ENCODE measurements around the gene SLC15A5. TPM values are rescaled to one million over a fixed set of nuclear protein-coding genes. Genes with fewer than 3 reads are reported as not detected.

Gene SLC15A5
- total and polyA plus RNA-seq, 2 of the 4 experiments (the other 2 are of a cell fraction) = not detected

GRCh38 chr12:16158050-16158449 is 119.4 kb downstream of the SLC15A5 start:
- Histone ChIP-seq H3K4me1 (ENCODE audit: control insufficient read depth, insufficient read depth, low read length) (no peaks in the 10 kb centered on the region), H3K18ac (ENCODE audit: low read depth, low read length) (no peak overlapping the region), H4K20me1 (ENCODE audit: insufficient read depth, low read length) (no peaks in the 10 kb centered on the region), H4K91ac (ENCODE audit: insufficient read depth, low read depth, low read length) (no peak overlapping the region), H2AK5ac (ENCODE audit: low read depth, low read length) (no peak overlapping the region), H2BK20ac (ENCODE audit: low read depth, low read length) (no peak overlapping the region), H4K5ac (ENCODE audit: low read depth, low read length) (no peak overlapping the region), H3K79me1 (ENCODE audit: low read depth in 1 of 2, low read length in 2 of 2) (no peaks in the 10 kb centered on the region), H3K9me3 (ENCODE audit: control insufficient read depth, insufficient read depth, low read length) (no peaks in the 10 kb centered on the region), H2AK9ac (replicated peaks; ENCODE audit: low read depth, low read length, poor library complexity) (no peak overlapping the region), H3K4me3 (ENCODE audit: insufficient read depth, low read depth, low read length) (no peak overlapping the region), H2AFZ (replicated peaks; ENCODE audit: low read length, poor library complexity) (no peak overlapping the region), H3K4ac (ENCODE audit: low read depth, low read length) (no peak overlapping the region), H3K23ac (ENCODE audit: low read depth, low read length) (no peak overlapping the region), H2BK5ac (ENCODE audit: low read depth, low read length, poor library complexity, severe bottlenecking) (no peak overlapping the region), H3K9ac (ENCODE audit: low read depth, low read length) (no peak overlapping the region), H3K36me3 (ENCODE audit: control insufficient read depth, insufficient read depth, low read length) (no peaks in the 10 kb centered on the region), H3K27ac (ENCODE audit: insufficient read depth, low read length) (no peak overlapping the region), H4K8ac (ENCODE audit: low read depth in 2 of 2, low read length in 2 of 2) (no peak overlapping the region), H2BK120ac (ENCODE audit: low read depth, low read length) (no peak overlapping the region), H2BK15ac (ENCODE audit: low read depth, low read length) (no peak overlapping the region), H3K14ac (replicated peaks; ENCODE audit: low read depth, low read length) (no peak overlapping the region), H3K4me2 (ENCODE audit: low read depth, low read length) (no peak overlapping the region), H3K56ac (ENCODE audit: extremely low read depth, insufficient read depth, low read length) (no peak overlapping the region), H3K9me1 (ENCODE audit: insufficient read depth, low read length) (no peaks in the 10 kb centered on the region), H3K27me3 (ENCODE audit: control insufficient read depth, insufficient read depth, low read length) (no peaks in the 10 kb centered on the region; the same call in 1 of the 2 replicates)
- intact Hi-C loops (cut with micrococcal nuclease) = no loop called here
- dilution Hi-C loops (cut with HindIII; ENCODE audit: low sequenced_read_pairs, unreplicated experiment) = no loop called here
- no TSS peak for BruUV-seq (replicated peaks)
- no peak for ATAC-seq (ENCODE audit: low read depth)
- no peak for DNase-seq
- ChIA-PET POLR2A (ENCODE audit: unreplicated experiment) (no interaction called here), CTCF (no interaction called here)
- TF ChIP-seq CHD1 (IDR thresholded peaks at IDR 0.05; ENCODE audit: low read depth, low read length) (no peak), MXI1 (IDR thresholded peaks at IDR 0.05; ENCODE audit: borderline replicate concordance, low read depth, low read length) (no peak), FOS (IDR thresholded peaks at IDR 0.05; ENCODE audit: low read depth, low read length) (no peak), NFE2L2 (IDR thresholded peaks at IDR 0.05; ENCODE audit: low read depth, low read length) (no peak), RCOR1 (IDR thresholded peaks at IDR 0.05; ENCODE audit: insufficient replicate concordance, low read length) (no peak), POLR2A (IDR thresholded peaks at IDR 0.05; ENCODE audit: low read depth, low read length) (no peak), SMC3 (IDR thresholded peaks at IDR 0.05; ENCODE audit: low read depth, low read length) (no peak), RFX5 (IDR thresholded peaks at IDR 0.05; ENCODE audit: low read depth, low read length) (no peak), CTCF (conservative IDR thresholded peaks at IDR 0.05; ENCODE audit: low read depth, low read length) (no peak), BHLHE40 (IDR thresholded peaks at IDR 0.05; ENCODE audit: low read depth, low read length) (no peak), RAD21 (IDR thresholded peaks at IDR 0.05; ENCODE audit: low read length) (no peak), MAFK (IDR thresholded peaks at IDR 0.05; ENCODE audit: low read depth, low read length) (no peak), CEBPB (IDR thresholded peaks at IDR 0.05; ENCODE audit: low read depth, low read length) (no peak), MAZ (IDR thresholded peaks at IDR 0.05; ENCODE audit: borderline replicate concordance, low read depth, low read length) (no peak)
- TF ChIP-seq, protein P1, sequence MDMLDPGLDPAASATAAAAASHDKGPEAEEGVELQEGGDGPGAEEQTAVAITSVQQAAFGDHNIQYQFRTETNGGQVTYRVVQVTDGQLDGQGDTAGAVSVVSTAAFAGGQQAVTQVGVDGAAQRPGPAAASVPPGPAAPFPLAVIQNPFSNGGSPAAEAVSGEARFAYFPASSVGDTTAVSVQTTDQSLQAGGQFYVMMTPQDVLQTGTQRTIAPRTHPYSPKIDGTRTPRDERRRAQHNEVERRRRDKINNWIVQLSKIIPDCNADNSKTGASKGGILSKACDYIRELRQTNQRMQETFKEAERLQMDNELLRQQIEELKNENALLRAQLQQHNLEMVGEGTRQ (IDR thresholded peaks at IDR 0.05; ENCODE audit: low read depth, low read length) = no peak
- TF ChIP-seq, protein P2, sequence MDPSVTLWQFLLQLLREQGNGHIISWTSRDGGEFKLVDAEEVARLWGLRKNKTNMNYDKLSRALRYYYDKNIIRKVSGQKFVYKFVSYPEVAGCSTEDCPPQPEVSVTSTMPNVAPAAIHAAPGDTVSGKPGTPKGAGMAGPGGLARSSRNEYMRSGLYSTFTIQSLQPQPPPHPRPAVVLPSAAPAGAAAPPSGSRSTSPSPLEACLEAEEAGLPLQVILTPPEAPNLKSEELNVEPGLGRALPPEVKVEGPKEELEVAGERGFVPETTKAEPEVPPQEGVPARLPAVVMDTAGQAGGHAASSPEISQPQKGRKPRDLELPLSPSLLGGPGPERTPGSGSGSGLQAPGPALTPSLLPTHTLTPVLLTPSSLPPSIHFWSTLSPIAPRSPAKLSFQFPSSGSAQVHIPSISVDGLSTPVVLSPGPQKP (IDR thresholded peaks at IDR 0.05; ENCODE audit: borderline replicate concordance, low read depth, low read length) = no peak
- no CpG with 5 or more reads among the region's 1 CpG for WGBS, 2 experiments (ENCODE audit: extremely low coverage in 2 of 2, insufficient read length in 1 of 2)
- in situ Hi-C loops (cut with MboI; ENCODE audit: low sequenced_read_pairs) = loop anchor here (25.0 kb wide), 1 partner anchor 1479 kb away; no protein-coding TSS in a partner anchor

All from IMR-90 (cell line).